ENCODE results near the gene MPPED2.

DNA sequence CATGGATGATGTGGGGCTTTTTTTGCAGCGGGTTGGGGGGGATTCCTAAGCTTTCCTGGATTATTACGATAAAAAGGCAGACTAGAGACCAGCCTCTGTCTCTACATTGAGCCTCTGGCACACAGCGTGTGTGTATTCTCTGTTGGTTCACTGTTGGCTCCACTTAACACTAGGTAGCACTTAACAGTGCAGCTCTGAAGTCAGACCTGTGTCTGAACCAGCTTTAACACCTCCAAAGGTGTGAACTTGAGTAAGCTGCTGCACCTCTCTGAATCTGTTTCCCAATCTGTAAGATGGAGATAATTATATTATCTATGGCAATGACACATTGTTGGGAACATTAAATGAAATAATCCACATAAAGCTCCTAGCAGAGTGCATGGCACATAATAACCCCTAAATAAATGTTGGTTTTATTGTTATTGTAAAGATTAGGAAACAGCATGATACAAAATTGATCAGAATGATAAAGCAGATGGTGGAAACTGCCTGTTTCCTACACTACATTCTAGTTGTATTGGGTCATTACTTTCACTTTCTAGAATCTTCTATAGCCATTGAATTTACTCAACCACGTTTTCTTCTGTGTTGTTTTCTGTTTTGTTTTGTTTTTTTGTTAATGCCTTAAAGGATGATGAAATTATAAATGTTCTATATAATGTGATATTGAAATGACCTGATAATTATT is 154.9 kb downstream of the MPPED2 start:
- TF ChIP-seq REST (IDR thresholded peaks at IDR 0.05; ENCODE audit: low read depth, low read length) (no peak), E2F4 (IDR thresholded peaks at IDR 0.05; ENCODE audit: low read depth, low read length) (no peak), MXI1 (IDR thresholded peaks at IDR 0.05; ENCODE audit: low read depth, low read length) (no peak), CEBPB (IDR thresholded peaks at IDR 0.05; ENCODE audit: borderline replicate concordance in 1 of 2, low read depth in 2 of 2, low read length in 2 of 2) (no peak), ZNF274 (IDR thresholded peaks at IDR 0.05; ENCODE audit: insufficient read depth, insufficient read length) (no peak)
- TF ChIP-seq, protein P1, sequence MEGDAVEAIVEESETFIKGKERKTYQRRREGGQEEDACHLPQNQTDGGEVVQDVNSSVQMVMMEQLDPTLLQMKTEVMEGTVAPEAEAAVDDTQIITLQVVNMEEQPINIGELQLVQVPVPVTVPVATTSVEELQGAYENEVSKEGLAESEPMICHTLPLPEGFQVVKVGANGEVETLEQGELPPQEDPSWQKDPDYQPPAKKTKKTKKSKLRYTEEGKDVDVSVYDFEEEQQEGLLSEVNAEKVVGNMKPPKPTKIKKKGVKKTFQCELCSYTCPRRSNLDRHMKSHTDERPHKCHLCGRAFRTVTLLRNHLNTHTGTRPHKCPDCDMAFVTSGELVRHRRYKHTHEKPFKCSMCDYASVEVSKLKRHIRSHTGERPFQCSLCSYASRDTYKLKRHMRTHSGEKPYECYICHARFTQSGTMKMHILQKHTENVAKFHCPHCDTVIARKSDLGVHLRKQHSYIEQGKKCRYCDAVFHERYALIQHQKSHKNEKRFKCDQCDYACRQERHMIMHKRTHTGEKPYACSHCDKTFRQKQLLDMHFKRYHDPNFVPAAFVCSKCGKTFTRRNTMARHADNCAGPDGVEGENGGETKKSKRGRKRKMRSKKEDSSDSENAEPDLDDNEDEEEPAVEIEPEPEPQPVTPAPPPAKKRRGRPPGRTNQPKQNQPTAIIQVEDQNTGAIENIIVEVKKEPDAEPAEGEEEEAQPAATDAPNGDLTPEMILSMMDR (IDR thresholded peaks at IDR 0.05 in 2 of 3, conservative IDR thresholded peaks at IDR 0.05 in 1 of 3; ENCODE audit: control insufficient read depth in 2 of 3, extremely low read depth in 1 of 3, insufficient read depth in 1 of 3, low read depth in 3 of 3, low read length in 3 of 3): no peak

Data from GM12878 (cell line).